ENCODE data around the gene DOC2A.

DOC2A gene

GRCh38 chr16:30005341-30006094 lies 5.3 kb downstream of the DOC2A start:
- Histone ChIP-seq H3K4me3 (ENCODE audit: low read depth, low read length) (no peak overlapping the region), H3K4me1 (ENCODE audit: control insufficient read depth, insufficient read depth, low read length) (no peaks in the 10 kb centered on the region), H3K27ac (ENCODE audit: extremely low read depth, low read depth, low read length) (no peak overlapping the region), H3K36me3 (ENCODE audit: control insufficient read depth in 2 of 2, insufficient read depth in 1 of 2, low read length in 2 of 2) (peaks cover 0 to 58% of the 10 kb centered on the region in 2 experiments; a peak in 2 of 3 replicates), H3K9me3 (ENCODE audit: control insufficient read depth, insufficient read depth, low read depth, low read length) (no peaks in the 10 kb centered on the region)
- CTCF ChIA-PET, result interaction anchor here (0.5 to 2.1 kb wide), 10 partner anchors 9 to 257 kb away, joined by 3 to 12 read pairs (median 4); partner anchors contain the start of gene INO80E
- POLR2A ChIA-PET, result interaction anchor here (0.6 to 2.0 kb wide), 6 partner anchors 9 to 719 kb away, joined by 3 to 9 read pairs (median 6); no protein-coding TSS in a partner anchor
- TF ChIP-seq HIC1 (tag by site-specific recombination; IDR thresholded peaks at IDR 0.05), result peak; percentile 48; the same call in 1 of the 2 replicates
- no peak for TF ChIP-seq ZNF354C (tag by site-specific recombination; IDR thresholded peaks at IDR 0.05; ENCODE audit: borderline replicate concordance, low read depth)
- peak; percentile 25; the same call in 1 of the 2 replicates for TF ChIP-seq ZNF654 (tag by site-specific recombination; IDR thresholded peaks at IDR 0.05; ENCODE audit: low read depth)
- no peak for TF ChIP-seq ZNF596 (tag by site-specific recombination; IDR thresholded peaks at IDR 0.05)
- peak; percentile 85 for TF ChIP-seq ZXDB (tag by site-specific recombination; IDR thresholded peaks at IDR 0.05)
- TF ChIP-seq ZNF558 (tag by site-specific recombination; IDR thresholded peaks at IDR 0.05), result no peak
- no peak for TF ChIP-seq ZSCAN23 (tag by site-specific recombination; IDR thresholded peaks at IDR 0.05)
- no peak for TF ChIP-seq ZNF362 (tag by site-specific recombination; IDR thresholded peaks at IDR 0.05)
- peak; percentile 60; the same call in 1 of the 2 replicates for TF ChIP-seq CTCF (tag by site-specific recombination; IDR thresholded peaks at IDR 0.05)
- TF ChIP-seq ZNF292 (tag by site-specific recombination; IDR thresholded peaks at IDR 0.05; ENCODE audit: borderline replicate concordance, low read depth), result no peak
- TF ChIP-seq PBX3 (CRISPR knock-in tag; IDR thresholded peaks at IDR 0.05), result no peak
- TF ChIP-seq KLF8 (tag by site-specific recombination; IDR thresholded peaks at IDR 0.05), result peak; percentile 45; the same call in 1 of the 2 replicates
- TF ChIP-seq ZNF132 (tag by site-specific recombination; IDR thresholded peaks at IDR 0.05; ENCODE audit: borderline replicate concordance), result no peak
- TF ChIP-seq PATZ1 (tag by site-specific recombination; IDR thresholded peaks at IDR 0.05), result peak; percentile 75
- TF ChIP-seq ZBTB49 (tag by site-specific recombination; IDR thresholded peaks at IDR 0.05; ENCODE audit: low read depth), result no peak
